Upper lobe of left lung (tissue), 4 donors: ENCODE data around the gene BAAT.

ENCODE experiments used
- CTCF ChIP-seq, 6 experiments: fragments of 450-650 bp in 4 of 6; fragments of 200-600 bp in 2 of 6; sonication (generic) in 2 of 6; IDR thresholded peaks; one replicate each; pipeline ENCODE4 v1.5.1; 2016 to 2019; ENCODE audit warnings: antibody characterized with exemption in 6 of 6
- POLR2A ChIP-seq, 4 donors: fragments of 450-650 bp; IDR thresholded peaks; one replicate each; pipeline ENCODE4 v1.5.1; 2016 to 2017; ENCODE audit warnings: antibody characterized with exemption in 4 of 4, mild to moderate bottlenecking in 2 of 4

GRCh38 chr9:101393135-101393534 lies 8.3 kb upstream of the BAAT start:
- TF ChIP-seq POLR2A (IDR thresholded peaks at IDR 0.05) (no peak), CTCF (IDR thresholded peaks at IDR 0.05) (no peak)
